K562 (cell line): Measurements from ENCODE around the gene SORCS1. TPM values are rescaled to one million over a fixed set of nuclear protein-coding genes. Genes with fewer than 3 reads are reported as not detected.

Source experiments
- ATAC-seq: fragments of 200-7000 bp; cut with Tn5 transposase; 3 replicates; pipeline ENCODE4 v1.9.1; 2020; ENCODE audit warnings: moderate library complexity
- BruUV-seq: library from RNA; stranded (reverse); fragments of 400-500 nt; replicated peaks from 2 replicates; lab custom pipeline; 2021; lab: Mats Ljungman, UMichigan
- CTCF ChIA-PET: fragments of 300-600 bp; formaldehyde crosslinking; extraction: SDS; loops from one replicate; lab custom pipeline; 2021; ENCODE audit warnings: low intra/inter-chr PET ratio; lab: Yijun Ruan, JAX
- POLR2A ChIA-PET: fragments of 300-600, 350-650 bp; sonication (Branson Sonifier 250); formaldehyde crosslinking; extraction: SDS; loops from one replicate; lab custom pipeline; 2021; ENCODE audit warnings: antibody characterized with exemption, inconsistent platforms; lab: Yijun Ruan, JAX
- DNase-seq, 4 experiments: peaks; one replicate each; pipeline versions ENCODE4 v3.0.0 to v3.0.0-alpha.2; 2011 to 2018; ENCODE audit warnings: low spot score in 3 of 4, mixed read lengths in 3 of 4; ENCODE audit errors: extremely low read depth in 1 of 4
- FAIRE-seq: peaks from 2 replicates; lab custom pipeline; 2011; peaks lifted over from hg19 to GRCh38; lab: Jason Lieb, UNC
- H2AFZ ChIP-seq: 2 replicates; pipeline ENCODE4 v1.6.0; 2011; ENCODE audit warnings: low read depth, low read length, control low read depth, inconsistent platforms
- H3K27ac ChIP-seq: fragments of 200-600 bp; 3 replicates; pipeline ENCODE4 v1.8.0; 2011; ENCODE audit warnings: low read depth, mild to moderate bottlenecking, control low read depth, inconsistent platforms, low read length, moderate library complexity, mixed read lengths; ENCODE audit errors: extremely low read depth
- H3K27me3 ChIP-seq, 2 experiments: fragments of 300-600 bp in 1 of 2; 2 replicates in 1 of 2; 3 replicates in 1 of 2; pipeline versions ENCODE4 v1.6.0 to v1.8.0; 2011; ENCODE audit warnings: inconsistent platforms in 2 of 2, low read length in 2 of 2, mild to moderate bottlenecking in 1 of 2, mixed read lengths in 1 of 2, moderate library complexity in 1 of 2; ENCODE audit not compliant: control insufficient read depth in 2 of 2, insufficient read depth in 2 of 2
- H3K36me3 ChIP-seq: fragments of 300-600 bp; 3 replicates; pipeline ENCODE4 v1.8.0; 2011; ENCODE audit warnings: mild to moderate bottlenecking, low read length, inconsistent platforms; ENCODE audit not compliant: control insufficient read depth, insufficient read depth
- H3K4me1 ChIP-seq, 2 experiments: fragments of 200-600 bp in 1 of 2; replicated peaks in 1 of 2; 2 replicates in 1 of 2; 3 replicates in 1 of 2; pipeline versions ENCODE4 v1.5.1 to v1.8.0; 2011; ENCODE audit warnings: inconsistent platforms in 2 of 2, low read length in 2 of 2, mild to moderate bottlenecking in 1 of 2, mixed read lengths in 1 of 2, moderate library complexity in 1 of 2; ENCODE audit not compliant: control insufficient read depth in 2 of 2, insufficient read depth in 2 of 2
- H3K4me2 ChIP-seq: 2 replicates; pipeline ENCODE4 v1.6.1; 2011; ENCODE audit warnings: low read length, control low read depth, inconsistent platforms, mixed read lengths; ENCODE audit not compliant: insufficient read depth
- H3K4me3 ChIP-seq: fragments of 200-600 bp; sonication (generic), shearing (Covaris generic); 2 replicates; pipeline ENCODE4 v1.5.1; 2016; ENCODE audit warnings: control low read depth, inconsistent platforms
- H3K79me2 ChIP-seq: fragments of 200-600 bp; 3 replicates; pipeline ENCODE4 v1.8.0; 2011; ENCODE audit warnings: low read length, inconsistent platforms; ENCODE audit not compliant: control insufficient read depth, insufficient read depth
- H3K9ac ChIP-seq, 2 experiments: 2 replicates each; pipeline versions ENCODE4 v1.6.0 to v1.6.1; 2011; ENCODE audit warnings: low read depth in 2 of 2, low read length in 2 of 2, control low read depth in 1 of 2, inconsistent platforms in 1 of 2, mild to moderate bottlenecking in 1 of 2, mixed read lengths in 1 of 2; ENCODE audit not compliant: insufficient read depth in 1 of 2
- H3K9me1 ChIP-seq: one replicate; pipeline ENCODE4 v1.6.0; 2011; ENCODE audit warnings: inconsistent platforms, mild to moderate bottlenecking, low read length, moderate library complexity; ENCODE audit not compliant: control insufficient read depth, insufficient read depth
- H3K9me3 ChIP-seq: replicated peaks from 2 replicates; pipeline ENCODE4 v1.5.1; 2011; ENCODE audit warnings: low read depth, low read length, inconsistent platforms; ENCODE audit not compliant: control insufficient read depth, insufficient read depth
- H4K20me1 ChIP-seq: replicated peaks from 2 replicates; pipeline ENCODE4 v1.6.1; 2011; ENCODE audit warnings: low read length, inconsistent platforms, mixed read lengths; ENCODE audit not compliant: control insufficient read depth, insufficient read depth
- KDM5B ChIP-seq: fragments of 200-600 bp; sonication (generic); IDR thresholded peaks from 2 replicates; pipeline ENCODE4 v1.6.1; 2012; ENCODE audit warnings: low read depth, mild to moderate bottlenecking, moderate library complexity, low read length, control low read depth, inconsistent platforms; ENCODE audit not compliant: insufficient replicate concordance
- KHSRP ChIP-seq: fragments of 450-650 bp; IDR thresholded peaks from 2 replicates; pipeline ENCODE4 v1.6.1; 2017
- NONO ChIP-seq, 2 experiments: fragments of 200-400 bp in 1 of 2; fragments of 450-650 bp in 1 of 2; formaldehyde crosslinking in 1 of 2; IDR thresholded peaks; 2 replicates each; pipeline ENCODE4 v1.6.1; 2017; ENCODE audit warnings: low read depth in 2 of 2, mild to moderate bottlenecking in 2 of 2, moderate library complexity in 2 of 2, low read length in 1 of 2
- SOX6 ChIP-seq: fragments of 450-650 bp; IDR thresholded peaks from 2 replicates; pipeline ENCODE4 v1.6.1; 2014; ENCODE audit warnings: mild to moderate bottlenecking
- TBP ChIP-seq: optimal IDR thresholded peaks from 2 replicates; pipeline ENCODE3; 2011; ENCODE audit warnings: low read depth, low read length, improper control_type of control experiment
- ZNF274 ChIP-seq: IDR thresholded peaks from 2 replicates; pipeline ENCODE4 v1.6.1; 2011; ENCODE audit warnings: low read depth, mild to moderate bottlenecking, low read length, moderate library complexity, borderline replicate concordance
- WGBS: fragments of 100-300 bp; shearing (Covaris generic); methylation state at CpG from one replicate; pipeline ENCODE4 v1.1.6; 2016; ENCODE audit warnings: low coverage, mixed read lengths; ENCODE audit not compliant: insufficient coverage; ENCODE audit errors: missing lambda C conversion rate; 5-methylcytosine and 5-hydroxymethylcytosine counted together
- in situ Hi-C: fragments of 300-500 bp; cut with MboI; formaldehyde crosslinking; loops from 4 replicates; pipeline ENCODE4 v1.15.0; 2018; ENCODE audit warnings: inconsistent platforms, mixed read lengths
- intact Hi-C: fragments of 100-400 bp; cut with micrococcal nuclease; formaldehyde crosslinking; loops from 2 replicates; pipeline ENCODE4 v1.14.2; 2022
- polyA plus RNA-seq, 8 experiments: library from polyadenylated mRNA; depleted of rRNA in 4 of 8; stranded (reverse) in 5 of 8; unstranded in 3 of 8; fragments of >200 nt; fragmentation: Nextera tagmentation in 2 of 8; fragmentation: Illumina TruSeq in 1 of 8; extraction: Ambion mirVana in 2 of 8; extraction: Trizol in 1 of 8; gene quantifications; 2 replicates each; pipeline versions ENCODE4 v1.2.1 to v1.2.3, GENCODE V29; 2011 to 2014; ENCODE audit warnings: inconsistent platforms in 1 of 8, missing spikeins in 1 of 8
- total RNA-seq, 7 experiments: library from RNA; depleted of rRNA in 6 of 7; stranded (reverse); fragments of >200 nt in 6 of 7; fragmentation: Illumina TruSeq in 2 of 7; extraction: Trizol in 2 of 7; gene quantifications; 2 replicates each; pipeline versions ENCODE4 v1.2.1 to v1.2.3, GENCODE V29; 2011 to 2021; ENCODE audit warnings: low replicate concordance in 1 of 7
- TF ChIP-seq, protein P1 (sequence below): fragments of 450-650 bp; IDR thresholded peaks from 2 replicates; pipeline ENCODE4 v1.6.1; 2016
- TF ChIP-seq, protein P2 (sequence below): fragments of 450-650 bp; IDR thresholded peaks from 2 replicates; pipeline ENCODE4 v1.6.1; 2017; ENCODE audit warnings: mild to moderate bottlenecking, moderate library complexity
- TF ChIP-seq, protein P3 (sequence below): fragments of 450-650 bp; IDR thresholded peaks from 2 replicates; pipeline ENCODE4 v1.6.1; 2016; ENCODE audit warnings: antibody characterized with exemption

Gene SORCS1
- total and polyA plus RNA-seq, 9 of the 15 experiments (the other 6 are each of a cell fraction or from before 2014, with no cell fraction given), result 1.5 to 3.9 (median 2.7) TPM

DNA sequence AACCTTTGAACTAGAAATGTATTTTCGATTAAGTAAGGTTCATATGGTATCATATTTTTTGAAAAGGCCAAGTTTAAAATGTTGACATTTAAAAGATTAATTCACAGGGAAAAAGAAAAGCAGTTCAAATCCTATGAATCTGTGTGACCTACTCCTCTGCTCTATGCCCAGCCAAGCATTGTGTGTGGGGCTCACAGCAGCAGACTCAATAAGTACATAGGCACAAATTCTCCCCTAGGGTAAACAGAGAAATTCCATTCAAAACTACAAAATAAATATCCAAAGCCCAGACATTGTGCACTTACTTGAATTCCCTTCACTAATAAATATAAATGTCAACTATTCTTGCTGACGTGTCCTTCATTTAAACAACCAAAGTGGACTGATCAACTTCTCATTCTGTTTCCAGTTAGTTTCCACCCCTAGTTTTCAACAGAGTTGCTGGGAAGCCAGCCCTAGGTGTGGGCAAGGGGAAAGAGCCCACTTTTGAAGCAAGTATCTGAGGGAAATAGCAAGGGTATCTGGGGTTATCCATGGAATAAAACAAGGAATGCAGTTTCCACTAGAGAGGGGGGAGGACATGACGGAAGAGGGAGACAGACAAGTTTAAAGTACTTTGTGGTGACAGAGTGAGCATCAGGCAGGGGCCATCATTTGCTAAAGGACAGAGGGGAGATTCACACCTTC is 533.3 kb downstream of the SORCS1 start:
- no TSS peak for BruUV-seq
- Histone ChIP-seq H3K79me2 (no peaks in the 10 kb centered on the region), H2AFZ (no peak overlapping the region), H3K27ac (no peak overlapping the region), H3K4me2 (no peak overlapping the region), H3K4me3 (no peak overlapping the region)
- FAIRE-seq, result no peak
- TF ChIP-seq, protein P1, sequence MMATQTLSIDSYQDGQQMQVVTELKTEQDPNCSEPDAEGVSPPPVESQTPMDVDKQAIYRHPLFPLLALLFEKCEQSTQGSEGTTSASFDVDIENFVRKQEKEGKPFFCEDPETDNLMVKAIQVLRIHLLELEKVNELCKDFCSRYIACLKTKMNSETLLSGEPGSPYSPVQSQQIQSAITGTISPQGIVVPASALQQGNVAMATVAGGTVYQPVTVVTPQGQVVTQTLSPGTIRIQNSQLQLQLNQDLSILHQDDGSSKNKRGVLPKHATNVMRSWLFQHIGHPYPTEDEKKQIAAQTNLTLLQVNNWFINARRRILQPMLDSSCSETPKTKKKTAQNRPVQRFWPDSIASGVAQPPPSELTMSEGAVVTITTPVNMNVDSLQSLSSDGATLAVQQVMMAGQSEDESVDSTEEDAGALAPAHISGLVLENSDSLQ, result no peak
- TF ChIP-seq TBP, result no peak
- no peak for TF ChIP-seq ZNF274
- no peak for TF ChIP-seq KDM5B
- TF ChIP-seq SOX6, result no peak
- no peak for TF ChIP-seq NONO (IDR thresholded peaks at IDR 0.05; ENCODE audit: low read depth in 2 of 2, low read length in 1 of 2)
- TF ChIP-seq, protein P2, sequence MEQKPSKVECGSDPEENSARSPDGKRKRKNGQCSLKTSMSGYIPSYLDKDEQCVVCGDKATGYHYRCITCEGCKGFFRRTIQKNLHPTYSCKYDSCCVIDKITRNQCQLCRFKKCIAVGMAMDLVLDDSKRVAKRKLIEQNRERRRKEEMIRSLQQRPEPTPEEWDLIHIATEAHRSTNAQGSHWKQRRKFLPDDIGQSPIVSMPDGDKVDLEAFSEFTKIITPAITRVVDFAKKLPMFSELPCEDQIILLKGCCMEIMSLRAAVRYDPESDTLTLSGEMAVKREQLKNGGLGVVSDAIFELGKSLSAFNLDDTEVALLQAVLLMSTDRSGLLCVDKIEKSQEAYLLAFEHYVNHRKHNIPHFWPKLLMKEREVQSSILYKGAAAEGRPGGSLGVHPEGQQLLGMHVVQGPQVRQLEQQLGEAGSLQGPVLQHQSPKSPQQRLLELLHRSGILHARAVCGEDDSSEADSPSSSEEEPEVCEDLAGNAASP, result no peak
- TF ChIP-seq, protein P3, sequence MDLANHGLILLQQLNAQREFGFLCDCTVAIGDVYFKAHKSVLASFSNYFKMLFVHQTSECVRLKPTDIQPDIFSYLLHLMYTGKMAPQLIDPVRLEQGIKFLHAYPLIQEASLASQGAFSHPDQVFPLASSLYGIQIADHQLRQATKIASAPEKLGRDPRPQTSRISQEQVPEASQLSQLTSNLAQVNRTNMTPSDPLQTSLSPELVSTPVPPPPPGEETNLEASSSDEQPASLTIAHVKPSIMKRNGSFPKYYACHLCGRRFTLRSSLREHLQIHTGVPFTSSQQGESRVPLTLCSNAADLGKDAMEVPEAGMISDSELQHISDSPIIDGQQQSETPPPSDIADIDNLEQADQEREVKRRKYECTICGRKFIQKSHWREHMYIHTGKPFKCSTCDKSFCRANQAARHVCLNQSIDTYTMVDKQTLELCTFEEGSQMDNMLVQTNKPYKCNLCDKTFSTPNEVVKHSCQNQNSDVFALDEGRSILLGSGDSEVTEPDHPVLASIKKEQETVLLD, result no peak
- TF ChIP-seq KHSRP, result no peak
- TF ChIP-seq, all 486 proteins: peak for 0
- ATAC-seq, result no peak
- H3K36me3 ChIP-seq, result no peaks in the 10 kb centered on the region
- in situ Hi-C loops, result no loop called here
- no peak overlapping the region for H3K9ac ChIP-seq
- POLR2A ChIA-PET, result no interaction called here
- no peaks in the 10 kb centered on the region for H3K4me1 ChIP-seq
- no peaks in the 10 kb centered on the region for H3K27me3 ChIP-seq
- no peak for DNase-seq
- WGBS, result 0% methylated on average over 2 of the region's 3 CpGs
- no peaks in the 10 kb centered on the region for H3K9me1 ChIP-seq
- H4K20me1 ChIP-seq, result no peaks in the 10 kb centered on the region
- intact Hi-C loops, result no loop called here
- CTCF ChIA-PET, result no interaction called here
- no peaks in the 10 kb centered on the region for H3K9me3 ChIP-seq
